ENCODE measurements around the gene GADD45A. TPM values are rescaled to one million over a fixed set of nuclear protein-coding genes. Genes with fewer than 3 reads are reported as not detected.

GADD45A gene
- total RNA-seq, 4 donors from 2014 or later: 80.4 to 188 (median 142) TPM

- in situ Hi-C loops (cut with MboI; ENCODE audit: low sequenced_read_pairs in 4 of 4) (loop anchor here in 3 of 4 donors (5.0 to 25.0 kb wide), 3 partner anchors 54 to 128 kb away; no protein-coding TSS in a partner anchor), intact Hi-C loops (cut with DNase I; ENCODE audit: low total_unique reads) (no loop called here)
- H3K27me3 ChIP-seq: no peaks in the 10 kb centered on the region
Observed at GRCh38 chr1:67690411-67690810, 5.4 kb downstream of the GADD45A start.

GRCh38 chr1:67691712-67692111, 6.7 kb downstream of the GADD45A start:
- TF ChIP-seq CTCF (IDR thresholded peaks at IDR 0.05 in 4 of 5, conservative IDR thresholded peaks at IDR 0.05 in 1 of 5) (no peak), POLR2A (IDR thresholded peaks at IDR 0.05) (no peak)
- H3K4me3 ChIP-seq: no peak overlapping the region
- ATAC-seq (no peak), DNase-seq (no peak)
- no peaks in the 10 kb centered on the region for H3K9me3 ChIP-seq
- no peak overlapping the region for H3K27ac ChIP-seq
- peaks cover 6 to 23% of the 10 kb centered on the region in 2 donors for H3K36me3 ChIP-seq
- intact Hi-C loops (cut with DNase I; ENCODE audit: low total_unique reads) (no loop called here), in situ Hi-C loops (cut with MboI; ENCODE audit: low sequenced_read_pairs in 4 of 4) (loop anchor here in 3 of 4 donors (5.0 to 25.0 kb wide), 3 partner anchors 53 to 129 kb away; no protein-coding TSS in a partner anchor)
- H3K27me3 ChIP-seq: no peaks in the 10 kb centered on the region
- peaks cover 12 to 18% of the 10 kb centered on the region in 2 donors for H3K4me1 ChIP-seq

More at GRCh38 chr1:67690411-67690810, 5.4 kb downstream of the GADD45A start:
- Histone ChIP-seq H3K27ac (no peak overlapping the region), H3K4me3 (no peak overlapping the region), H3K36me3 (peaks cover 6 to 23% of the 10 kb centered on the region in 2 donors), H3K9me3 (no peaks in the 10 kb centered on the region), H3K4me1 (peaks cover 12 to 18% of the 10 kb centered on the region in 2 donors)
- no peak for TF ChIP-seq POLR2A (IDR thresholded peaks at IDR 0.05)
- TF ChIP-seq CTCF (IDR thresholded peaks at IDR 0.05 in 4 of 5, conservative IDR thresholded peaks at IDR 0.05 in 1 of 5): no peak
- no peak for ATAC-seq
- DNase-seq: no peak

GRCh38 chr1:67695963-67696362, 11.0 kb downstream of the GADD45A start:
- H3K36me3 ChIP-seq: no peaks in the 10 kb centered on the region
- no peak for ATAC-seq
- H3K4me3 ChIP-seq: no peak overlapping the region
- no peak for DNase-seq
- no peaks in the 10 kb centered on the region for H3K9me3 ChIP-seq
- no peaks in the 10 kb centered on the region for H3K27me3 ChIP-seq
- TF ChIP-seq POLR2A (IDR thresholded peaks at IDR 0.05) (no peak), CTCF (IDR thresholded peaks at IDR 0.05 in 4 of 5, conservative IDR thresholded peaks at IDR 0.05 in 1 of 5) (no peak)
- H3K27ac ChIP-seq: no peak overlapping the region
- in situ Hi-C loops (cut with MboI; ENCODE audit: low sequenced_read_pairs in 4 of 4): loop anchor here in 3 of 4 donors (5.0 to 25.0 kb wide), 3 partner anchors 46 to 134 kb away; no protein-coding TSS in a partner anchor
- intact Hi-C loops (cut with DNase I; ENCODE audit: low total_unique reads): no loop called here
- H3K4me1 ChIP-seq: no peaks in the 10 kb centered on the region

- ATAC-seq: no peak
- Histone ChIP-seq H3K27ac (no peak overlapping the region), H3K27me3 (no peaks in the 10 kb centered on the region), H3K4me3 (no peak overlapping the region), H3K9me3 (no peaks in the 10 kb centered on the region), H3K4me1 (no peaks in the 10 kb centered on the region), H3K36me3 (no peaks in the 10 kb centered on the region)
- no peak for TF ChIP-seq CTCF (IDR thresholded peaks at IDR 0.05 in 4 of 5, conservative IDR thresholded peaks at IDR 0.05 in 1 of 5)
- no peak for TF ChIP-seq POLR2A (IDR thresholded peaks at IDR 0.05)
- DNase-seq: no peak
- intact Hi-C loops (cut with DNase I; ENCODE audit: low total_unique reads) (no loop called here), in situ Hi-C loops (cut with MboI; ENCODE audit: low sequenced_read_pairs in 4 of 4) (loop anchor here in 3 of 4 donors (5.0 to 25.0 kb wide), 3 partner anchors 46 to 134 kb away; no protein-coding TSS in a partner anchor)
Observed at GRCh38 chr1:67696708-67697107, 11.7 kb downstream of the GADD45A start.

- Histone ChIP-seq H3K9me3 (no peaks in the 10 kb centered on the region), H3K36me3 (peaks cover 0 to 5% of the 10 kb centered on the region in 2 donors), H3K4me3 (no peak overlapping the region), H3K27me3 (no peaks in the 10 kb centered on the region), H3K4me1 (no peaks in the 10 kb centered on the region), H3K27ac (no peak overlapping the region)
- no peak for TF ChIP-seq CTCF (IDR thresholded peaks at IDR 0.05 in 4 of 5, conservative IDR thresholded peaks at IDR 0.05 in 1 of 5)
- TF ChIP-seq POLR2A (IDR thresholded peaks at IDR 0.05): no peak
- in situ Hi-C loops (cut with MboI; ENCODE audit: low sequenced_read_pairs in 4 of 4): no loop called here
- intact Hi-C loops (cut with DNase I; ENCODE audit: low total_unique reads): no loop called here
- DNase-seq: no peak
- no peak for ATAC-seq
Observed at GRCh38 chr1:67700220-67700619, 15.2 kb downstream of the GADD45A start.
